HUES48 (cell line): ENCODE measurements around the gene LAMB1.
"Not testable (repeated sequence)": the region's sequence is repeated elsewhere in the genome, so short reads cannot be mapped to it uniquely, and the experiment has no call there.

Experiments
- H3K27ac ChIP-seq: one replicate; pipeline ENCODE4 v1.7.0; 2013; ENCODE audit warnings: low read depth, low read length, inconsistent platforms
- H3K27me3 ChIP-seq: 2 replicates; pipeline ENCODE4 v1.6.1; 2013; ENCODE audit warnings: mild to moderate bottlenecking, low read length; ENCODE audit not compliant: control insufficient read depth, insufficient read depth
- H3K36me3 ChIP-seq: 2 replicates; pipeline ENCODE4 v1.6.1; 2013; ENCODE audit warnings: low read length; ENCODE audit not compliant: control insufficient read depth, insufficient read depth
- H3K4me1 ChIP-seq: 2 replicates; pipeline ENCODE4 v1.6.1; 2013; ENCODE audit warnings: mild to moderate bottlenecking, low read length; ENCODE audit not compliant: control insufficient read depth, insufficient read depth
- H3K4me3 ChIP-seq: 2 replicates; pipeline ENCODE4 v1.5.1; 2013; ENCODE audit warnings: mild to moderate bottlenecking, low read depth, low read length
- H3K9ac ChIP-seq: 2 replicates; pipeline ENCODE4 v1.6.1; 2013; ENCODE audit warnings: mild to moderate bottlenecking, low read depth, low read length, moderate library complexity
- H3K9me3 ChIP-seq: 2 replicates; pipeline ENCODE4 v1.6.1; 2013; ENCODE audit warnings: low read length; ENCODE audit not compliant: control insufficient read depth, insufficient read depth

LAMB1 gene

DNA sequence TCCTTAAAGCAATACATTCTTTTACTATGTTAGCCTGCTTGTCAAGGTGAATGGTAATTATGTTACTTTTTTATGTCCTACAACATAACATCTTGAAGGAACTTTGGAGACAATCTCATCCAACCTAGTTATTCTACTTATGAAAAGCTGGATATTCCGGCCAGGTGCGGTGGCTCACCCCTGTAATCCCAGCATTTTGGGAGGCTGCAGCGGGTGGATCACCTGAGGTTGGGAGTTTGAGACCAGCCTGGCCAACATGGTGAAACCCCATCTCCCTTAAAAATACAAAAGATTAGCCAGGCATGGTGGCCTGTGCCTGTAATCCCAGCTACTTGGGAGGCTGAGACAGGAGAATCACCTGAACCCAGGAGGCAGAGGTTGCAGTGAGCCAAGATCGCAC, 46.0 kb downstream of the LAMB1 start:
- H3K4me3 ChIP-seq, H3K27ac ChIP-seq, H3K9me3 ChIP-seq, H3K27me3 ChIP-seq, H3K9ac ChIP-seq: not testable (repeated sequence)
- Histone ChIP-seq H3K4me1 (peaks cover 34% of the 10 kb centered on the region), H3K36me3 (peaks cover 83% of the 10 kb centered on the region)

GRCh38 chr7:107955394-107955793, 47.6 kb downstream of the LAMB1 start:
- no peaks in the 10 kb centered on the region for H3K9me3 ChIP-seq
- no peak overlapping the region for H3K27ac ChIP-seq
- peaks cover 82% of the 10 kb centered on the region for H3K36me3 ChIP-seq
- H3K4me1 ChIP-seq, result peaks cover 39% of the 10 kb centered on the region
- no peak overlapping the region for H3K4me3 ChIP-seq
- no peak overlapping the region for H3K9ac ChIP-seq
- no peaks in the 10 kb centered on the region for H3K27me3 ChIP-seq

DNA sequence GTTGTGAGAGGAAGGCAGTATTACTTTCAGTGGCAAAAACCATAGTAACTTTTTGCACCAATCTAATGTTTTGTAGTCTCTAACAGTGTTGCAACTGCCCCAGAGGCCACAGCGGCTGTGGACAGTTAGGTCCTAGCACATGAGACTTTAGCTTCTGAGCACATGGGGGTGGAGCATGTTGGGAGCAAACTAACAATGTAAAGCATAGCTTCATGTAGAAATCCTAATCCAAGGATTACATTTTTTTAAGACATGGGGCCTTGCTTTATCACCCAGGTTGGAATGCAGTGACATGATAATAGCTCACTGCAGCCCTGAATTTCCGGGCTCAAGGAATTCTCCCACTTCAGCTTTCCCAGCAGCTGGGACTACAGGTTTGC, 49.0 kb downstream of the LAMB1 start:
- no peak overlapping the region for H3K9ac ChIP-seq
- no peaks in the 10 kb centered on the region for H3K9me3 ChIP-seq
- H3K27ac ChIP-seq, result no peak overlapping the region
- no peak overlapping the region for H3K4me3 ChIP-seq
- H3K36me3 ChIP-seq, result peaks cover 80% of the 10 kb centered on the region
- peaks cover 24% of the 10 kb centered on the region for H3K4me1 ChIP-seq
- H3K27me3 ChIP-seq, result no peaks in the 10 kb centered on the region

DNA sequence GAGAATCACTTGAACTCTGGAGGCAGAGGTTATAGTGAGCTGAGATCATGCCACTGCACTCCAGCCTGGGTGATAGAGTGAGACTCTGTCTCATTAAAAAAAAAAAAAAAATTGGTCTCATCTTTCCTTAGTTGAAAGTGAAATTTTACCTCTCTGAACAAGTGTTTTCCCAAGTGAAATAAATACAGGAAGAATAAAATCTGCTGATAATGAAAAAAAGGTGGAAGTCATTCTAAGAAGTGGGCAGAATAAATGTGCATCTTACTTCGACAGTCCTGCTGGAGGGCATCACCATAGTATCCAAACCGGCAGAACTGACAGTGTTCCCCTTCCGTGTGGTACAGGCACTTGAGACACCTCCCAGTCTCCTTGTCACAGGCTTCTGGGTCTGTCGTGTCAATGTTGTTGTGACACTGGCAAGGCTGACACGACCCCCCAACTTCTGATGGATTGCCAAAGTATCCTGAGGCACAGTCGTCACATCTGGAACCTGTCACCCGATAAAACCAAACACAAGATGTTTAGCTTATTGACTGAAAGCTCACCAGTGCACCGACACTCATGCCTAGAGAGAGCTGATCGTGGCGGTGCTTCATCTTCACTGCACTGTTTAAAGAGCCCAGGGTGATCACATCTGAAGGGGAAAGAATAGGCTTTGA, 49.6 kb downstream of the LAMB1 start:
- H3K9ac ChIP-seq, result no peak overlapping the region
- H3K4me1 ChIP-seq, result peaks cover 21% of the 10 kb centered on the region
- peaks cover 80% of the 10 kb centered on the region for H3K36me3 ChIP-seq
- H3K27ac ChIP-seq, result peak overlapping the region; percentile 66
- no peak overlapping the region for H3K4me3 ChIP-seq
- H3K9me3 ChIP-seq, result no peaks in the 10 kb centered on the region
- H3K27me3 ChIP-seq, result no peaks in the 10 kb centered on the region

DNA sequence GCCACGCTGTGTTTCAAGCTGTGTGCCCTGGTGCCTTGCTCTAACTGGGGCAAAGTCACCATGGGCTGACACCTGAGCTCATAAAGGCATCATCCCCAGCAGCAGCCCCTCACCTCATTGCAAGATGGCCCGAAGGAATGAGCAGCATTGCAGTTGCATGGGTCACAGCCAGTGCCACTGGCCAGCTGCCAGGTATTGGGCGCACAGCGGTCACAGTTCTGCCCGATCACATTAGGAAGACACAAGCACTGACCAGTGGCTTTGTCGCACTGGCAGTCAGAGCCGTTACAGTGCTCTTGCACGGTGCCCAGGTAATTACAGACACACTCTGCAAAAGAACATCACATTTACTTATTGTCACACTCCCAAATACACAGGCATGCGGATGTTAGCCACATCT, 51.1 kb downstream of the LAMB1 start:
- H3K4me3 ChIP-seq, result no peak overlapping the region
- H3K4me1 ChIP-seq, result peaks cover 21% of the 10 kb centered on the region
- H3K9ac ChIP-seq, result no peak overlapping the region
- no peaks in the 10 kb centered on the region for H3K27me3 ChIP-seq
- H3K27ac ChIP-seq, result peak overlapping the region; percentile 63
- peaks cover 71% of the 10 kb centered on the region for H3K36me3 ChIP-seq
- no peaks in the 10 kb centered on the region for H3K9me3 ChIP-seq

GRCh38 chr7:107951172-107951787, 51.7 kb downstream of the LAMB1 start:
- H3K9me3 ChIP-seq, result no peaks in the 10 kb centered on the region
- H3K27me3 ChIP-seq, result no peaks in the 10 kb centered on the region
- H3K4me1 ChIP-seq, result peaks cover 21% of the 10 kb centered on the region
- H3K9ac ChIP-seq, result no peak overlapping the region
- H3K4me3 ChIP-seq, result no peak overlapping the region
- H3K27ac ChIP-seq, result no peak overlapping the region
- H3K36me3 ChIP-seq, result peaks cover 71% of the 10 kb centered on the region

- H3K4me1 ChIP-seq, result peaks cover 21% of the 10 kb centered on the region
- peaks cover 77% of the 10 kb centered on the region for H3K36me3 ChIP-seq
- no peak overlapping the region for H3K4me3 ChIP-seq
- no peaks in the 10 kb centered on the region for H3K9me3 ChIP-seq
- no peak overlapping the region for H3K9ac ChIP-seq
- no peak overlapping the region for H3K27ac ChIP-seq
- no peaks in the 10 kb centered on the region for H3K27me3 ChIP-seq
Observed at GRCh38 chr7:107949443-107949935, 53.5 kb downstream of the LAMB1 start.

DNA sequence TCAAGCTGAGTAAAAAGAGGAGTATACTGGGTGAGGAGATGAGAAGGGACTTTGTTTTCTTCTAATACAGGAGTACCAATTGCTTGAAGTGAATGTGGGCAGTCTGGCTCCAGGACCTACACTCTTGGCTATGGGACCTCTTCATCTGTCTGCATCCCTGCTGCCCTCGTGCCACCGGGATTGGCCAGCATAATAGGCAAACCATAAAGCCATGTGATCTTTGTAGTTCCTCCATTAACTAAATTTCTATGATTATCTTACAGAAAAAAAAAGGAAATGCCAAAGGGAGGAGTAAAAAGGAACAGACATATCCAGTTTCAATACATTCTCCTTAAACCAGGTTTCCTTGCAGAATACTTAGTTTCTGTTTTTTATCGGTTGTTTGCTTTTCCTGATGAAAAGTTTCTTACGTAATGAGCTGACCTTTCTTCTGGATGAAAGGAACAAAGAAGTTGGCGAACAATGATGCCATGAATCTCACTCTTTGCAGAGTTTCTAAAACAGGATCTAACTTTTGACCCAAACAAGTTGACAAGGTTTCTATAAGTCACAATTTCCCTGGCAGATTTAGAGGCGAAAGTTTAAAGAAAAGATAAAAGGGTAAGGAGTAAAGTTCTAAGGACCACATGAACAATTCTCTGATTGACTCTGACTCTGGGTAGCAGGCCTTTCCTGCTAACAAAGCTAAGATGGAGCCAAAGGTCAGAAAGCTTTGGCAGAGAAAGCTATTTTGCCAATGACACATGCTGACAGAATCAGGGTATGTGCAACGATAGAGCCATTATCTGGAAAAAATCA, 54.1 kb downstream of the LAMB1 start:
- no peak overlapping the region for H3K9ac ChIP-seq
- no peaks in the 10 kb centered on the region for H3K27me3 ChIP-seq
- peaks cover 21% of the 10 kb centered on the region for H3K4me1 ChIP-seq
- peaks cover 81% of the 10 kb centered on the region for H3K36me3 ChIP-seq
- no peaks in the 10 kb centered on the region for H3K9me3 ChIP-seq
- H3K4me3 ChIP-seq, result no peak overlapping the region
- no peak overlapping the region for H3K27ac ChIP-seq

DNA sequence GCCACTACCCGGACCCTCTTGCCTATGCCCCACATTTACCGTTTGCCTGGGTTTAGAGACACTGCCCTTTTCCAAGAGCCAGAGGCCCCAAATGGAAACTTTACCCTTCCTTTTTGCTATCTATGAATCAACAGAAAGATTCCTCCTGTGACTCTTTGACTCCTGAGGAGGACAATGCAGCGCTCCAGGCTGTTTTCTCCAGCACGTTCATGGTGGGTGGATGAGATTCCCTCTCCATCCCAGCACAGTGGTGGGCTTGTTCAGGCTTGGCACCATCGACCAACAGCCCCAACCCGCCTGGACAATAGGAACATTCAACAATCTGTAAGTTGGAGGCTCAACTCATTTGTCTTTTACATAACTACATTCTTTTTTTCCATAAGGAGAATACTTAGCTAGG, 56.1 kb downstream of the LAMB1 start:
- no peak overlapping the region for H3K27ac ChIP-seq

DNA sequence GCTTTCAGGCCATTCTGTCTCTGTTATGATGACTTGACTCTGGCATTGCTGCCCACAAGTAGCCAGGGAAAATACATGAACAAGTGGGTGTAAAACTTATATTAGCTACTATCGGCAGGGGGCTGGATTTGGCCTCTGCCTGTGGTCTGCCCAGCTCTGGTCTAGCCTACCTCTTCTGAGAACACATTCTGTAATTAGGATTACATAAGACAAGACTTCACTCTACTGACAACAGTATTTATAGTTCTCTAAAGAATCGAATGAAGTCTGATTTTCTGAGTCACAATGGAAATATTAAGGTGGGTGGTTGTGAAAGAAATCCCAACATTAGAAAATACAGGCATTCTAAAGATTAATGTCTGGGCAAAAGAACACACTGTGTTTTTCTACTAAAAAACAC, 56.5 kb downstream of the LAMB1 start:
- Histone ChIP-seq H3K36me3 (peaks cover 80% of the 10 kb centered on the region), H3K27me3 (no peaks in the 10 kb centered on the region), H3K27ac (no peak overlapping the region), H3K4me3 (no peak overlapping the region), H3K9ac (no peak overlapping the region), H3K4me1 (peaks cover 2% of the 10 kb centered on the region; the same call in 1 of the 2 replicates), H3K9me3 (no peaks in the 10 kb centered on the region)

More for the DNA sequence above, 56.1 kb downstream of the LAMB1 start:
- Histone ChIP-seq H3K36me3 (peaks cover 84% of the 10 kb centered on the region), H3K9me3 (no peaks in the 10 kb centered on the region), H3K9ac (no peak overlapping the region), H3K27me3 (no peaks in the 10 kb centered on the region), H3K4me1 (peaks cover 6% of the 10 kb centered on the region), H3K4me3 (no peak overlapping the region)

- Histone ChIP-seq H3K9ac (no peak overlapping the region), H3K9me3 (no peaks in the 10 kb centered on the region), H3K27ac (no peak overlapping the region), H3K4me3 (no peak overlapping the region), H3K4me1 (no peaks in the 10 kb centered on the region), H3K36me3 (peaks cover 79% of the 10 kb centered on the region), H3K27me3 (no peaks in the 10 kb centered on the region)
Observed at GRCh38 chr7:107945332-107945731, 57.6 kb downstream of the LAMB1 start.
